Hepatocyte (in vitro differentiated cells): ENCODE measurements around the gene SLC25A25. TPM values are rescaled to one million over a fixed set of nuclear protein-coding genes. Genes with fewer than 3 reads are reported as not detected.
A peak's percentile ranks its signal among the peaks of the same experiment; 100 is the strongest.

Experiments used
- DNase-seq: peaks from one replicate; pipeline ENCODE4 v3.0.0-alpha.2; 2016; ENCODE audit warnings: low spot score
- H2AFZ ChIP-seq: fragments of 200-600 bp; sonication (generic); 2 replicates; pipeline ENCODE4 v1.6.0; 2016; ENCODE audit warnings: antibody characterized with exemption, mild to moderate bottlenecking
- H3K27ac ChIP-seq: fragments of 200-600 bp; sonication (generic); 2 replicates; pipeline ENCODE4 v1.5.1; 2016; ENCODE audit warnings: mild to moderate bottlenecking
- H3K27me3 ChIP-seq: fragments of 200-600 bp; sonication (generic); 2 replicates; pipeline ENCODE4 v1.6.1; 2016
- H3K36me3 ChIP-seq: fragments of 200-600 bp; sonication (generic); replicated peaks from 2 replicates; pipeline ENCODE4 v1.5.1; 2016; ENCODE audit warnings: low read depth; ENCODE audit not compliant: insufficient read depth
- H3K4me1 ChIP-seq: fragments of 200-600 bp; sonication (generic); 2 replicates; pipeline ENCODE4 v1.5.1; 2016; ENCODE audit warnings: mild to moderate bottlenecking, moderate library complexity; ENCODE audit not compliant: insufficient read depth
- H3K4me2 ChIP-seq: fragments of 200-600 bp; sonication (generic); 2 replicates; pipeline ENCODE4 v1.6.0; 2016
- H3K4me3 ChIP-seq: fragments of 200-600 bp; sonication (generic); 2 replicates; pipeline ENCODE4 v1.5.1; 2016; ENCODE audit warnings: mild to moderate bottlenecking
- H3K79me2 ChIP-seq: fragments of 200-600 bp; sonication (generic); 2 replicates; pipeline ENCODE4 v1.6.0; 2017; ENCODE audit warnings: mild to moderate bottlenecking
- H3K9me2 ChIP-seq: fragments of 200-600 bp; sonication (generic); replicated peaks from 2 replicates; pipeline ENCODE4 v1.6.0; 2017; ENCODE audit warnings: mild to moderate bottlenecking; ENCODE audit not compliant: insufficient read depth
- H3K9me3 ChIP-seq: fragments of 200-600 bp; sonication (generic); 2 replicates; pipeline ENCODE4 v1.5.1; 2016; ENCODE audit warnings: low read depth, mild to moderate bottlenecking
- H4K20me1 ChIP-seq: fragments of 200-600 bp; sonication (generic); 2 replicates; pipeline ENCODE4 v1.6.0; 2016; ENCODE audit warnings: mild to moderate bottlenecking; ENCODE audit not compliant: insufficient read depth, poor library complexity, severe bottlenecking
- EZH2 ChIP-seq: fragments of 200-600 bp; sonication (generic); IDR thresholded peaks from 2 replicates; pipeline ENCODE4 v1.6.1; 2016; ENCODE audit warnings: antibody characterized with exemption, mild to moderate bottlenecking, borderline replicate concordance
- EZH2phosphoT487 ChIP-seq: fragments of 200-600 bp; sonication (generic); IDR thresholded peaks from one replicate; pipeline ENCODE4 v1.6.1; 2018; ENCODE audit warnings: antibody characterized with exemption, mild to moderate bottlenecking, low read depth, moderate library complexity; ENCODE audit not compliant: unreplicated experiment, severe bottlenecking
- WGBS: methylation state at CpG from one replicate; pipeline ENCODE4 v1.1.6; 2016; ENCODE audit warnings: low lambda C conversion rate; ENCODE audit errors: missing lambda C conversion rate; 5-methylcytosine and 5-hydroxymethylcytosine counted together
- polyA plus RNA-seq: library from polyadenylated mRNA; unstranded; fragments of >200 nt; fragmentation: Nextera tagmentation; extraction: Ambion mirVana; gene quantifications from 2 replicates; pipeline ENCODE4 v1.2.1, GENCODE V29; 2016
- total RNA-seq: library from RNA; depleted of rRNA; stranded (reverse); fragments of >200 nt; gene quantifications from 2 replicates; pipeline ENCODE4 v1.2.3, GENCODE V29; 2014
- TF ChIP-seq, protein P1 (sequence below): fragments of 200-600 bp; sonication (generic); IDR thresholded peaks from 2 replicates; pipeline ENCODE4 v1.5.1; 2016; ENCODE audit warnings: antibody characterized with exemption, mild to moderate bottlenecking; ENCODE audit not compliant: poor library complexity

SLC25A25 gene
- total and polyA plus RNA-seq, 2 experiments from 2014 or later, result 51.0 to 62.3 TPM

DNA sequence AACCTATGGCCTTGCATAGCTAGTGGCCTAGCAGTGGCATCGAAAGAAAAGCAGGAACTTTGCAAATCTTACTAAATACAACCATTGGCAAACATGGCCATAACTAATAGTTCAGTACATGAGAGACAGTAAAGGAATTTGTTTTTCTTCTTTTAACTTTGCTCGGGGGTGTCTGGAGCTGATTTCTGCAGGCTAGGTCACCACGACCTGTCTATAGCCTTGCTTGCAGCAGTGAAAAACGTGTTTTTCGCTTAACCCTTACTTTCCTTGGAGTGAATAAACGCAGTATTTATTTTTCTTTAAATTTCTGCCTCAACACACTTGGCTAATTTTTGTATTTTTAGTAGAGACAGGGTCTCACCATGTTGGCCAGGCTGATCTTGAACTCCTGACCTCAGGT is 20.8 kb upstream of the SLC25A25 start:
- Histone ChIP-seq H3K36me3 (no peaks in the 10 kb centered on the region), H3K9me3 (no peaks in the 10 kb centered on the region), H4K20me1 (no peaks in the 10 kb centered on the region), H3K27me3 (no peaks in the 10 kb centered on the region), H3K4me2 (no peak overlapping the region), H3K4me1 (peaks cover 26% of the 10 kb centered on the region), H2AFZ (no peak overlapping the region), H3K79me2 (no peaks in the 10 kb centered on the region), H3K27ac (no peak overlapping the region), H3K9me2 (no peaks in the 10 kb centered on the region), H3K4me3 (no peak overlapping the region)
- WGBS, result 80% methylated on average over 6 of the region's 6 CpGs
- DNase-seq, result no peak
- TF ChIP-seq EZH2phosphoT487, result no peak
- TF ChIP-seq, protein P1, sequence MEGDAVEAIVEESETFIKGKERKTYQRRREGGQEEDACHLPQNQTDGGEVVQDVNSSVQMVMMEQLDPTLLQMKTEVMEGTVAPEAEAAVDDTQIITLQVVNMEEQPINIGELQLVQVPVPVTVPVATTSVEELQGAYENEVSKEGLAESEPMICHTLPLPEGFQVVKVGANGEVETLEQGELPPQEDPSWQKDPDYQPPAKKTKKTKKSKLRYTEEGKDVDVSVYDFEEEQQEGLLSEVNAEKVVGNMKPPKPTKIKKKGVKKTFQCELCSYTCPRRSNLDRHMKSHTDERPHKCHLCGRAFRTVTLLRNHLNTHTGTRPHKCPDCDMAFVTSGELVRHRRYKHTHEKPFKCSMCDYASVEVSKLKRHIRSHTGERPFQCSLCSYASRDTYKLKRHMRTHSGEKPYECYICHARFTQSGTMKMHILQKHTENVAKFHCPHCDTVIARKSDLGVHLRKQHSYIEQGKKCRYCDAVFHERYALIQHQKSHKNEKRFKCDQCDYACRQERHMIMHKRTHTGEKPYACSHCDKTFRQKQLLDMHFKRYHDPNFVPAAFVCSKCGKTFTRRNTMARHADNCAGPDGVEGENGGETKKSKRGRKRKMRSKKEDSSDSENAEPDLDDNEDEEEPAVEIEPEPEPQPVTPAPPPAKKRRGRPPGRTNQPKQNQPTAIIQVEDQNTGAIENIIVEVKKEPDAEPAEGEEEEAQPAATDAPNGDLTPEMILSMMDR, result no peak

DNA sequence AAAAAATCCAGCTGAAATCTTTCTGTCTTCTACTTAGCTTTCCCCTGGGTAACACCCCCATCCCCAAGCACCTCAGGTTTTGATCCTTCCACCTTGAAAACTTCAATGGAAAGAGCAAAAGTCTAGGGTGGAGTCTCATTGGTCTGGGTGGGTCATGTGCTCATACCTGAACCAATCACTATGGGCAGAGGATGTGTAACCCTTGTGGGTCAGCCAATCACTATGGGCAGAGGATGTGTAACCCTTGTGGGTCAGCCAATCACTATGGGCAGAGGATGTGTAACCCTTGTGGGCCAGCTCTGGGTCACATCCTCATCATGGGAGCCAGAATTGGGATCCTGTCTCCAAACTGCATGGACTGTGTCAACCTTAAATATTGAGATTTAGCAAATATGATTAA is 19.4 kb upstream of the SLC25A25 start:
- TF ChIP-seq, protein P1, result no peak
- TF ChIP-seq EZH2phosphoT487, result no peak
- Histone ChIP-seq H3K9me3 (no peaks in the 10 kb centered on the region), H3K9me2 (no peaks in the 10 kb centered on the region), H3K79me2 (no peaks in the 10 kb centered on the region), H3K4me2 (no peak overlapping the region), H3K4me3 (no peak overlapping the region), H3K27ac (no peak overlapping the region), H3K27me3 (no peaks in the 10 kb centered on the region), H2AFZ (no peak overlapping the region), H3K4me1 (peaks cover 30% of the 10 kb centered on the region), H4K20me1 (no peaks in the 10 kb centered on the region), H3K36me3 (no peaks in the 10 kb centered on the region)
- DNase-seq, result no peak

DNA sequence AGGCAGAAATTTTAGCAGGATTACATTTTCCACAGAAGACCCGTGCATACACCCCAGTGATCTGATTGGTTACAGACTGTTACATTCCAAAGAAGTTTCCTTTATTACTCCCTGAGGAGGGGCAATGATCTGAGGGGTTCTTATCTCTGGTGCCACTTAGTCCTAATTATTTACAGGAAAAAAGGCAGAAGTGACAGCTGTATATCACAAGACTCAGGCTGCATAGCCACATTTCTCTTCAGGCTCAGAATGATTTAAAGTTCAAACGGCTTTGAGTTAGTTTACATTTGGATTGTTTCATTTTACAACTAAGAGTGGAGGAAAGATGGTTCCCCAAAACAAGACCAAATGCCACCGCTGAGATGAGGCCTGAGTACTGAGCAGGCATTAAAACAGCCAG is 18.2 kb upstream of the SLC25A25 start:
- H3K79me2 ChIP-seq, result no peaks in the 10 kb centered on the region
- peak overlapping the region; percentile 3 for H3K4me2 ChIP-seq
- TF ChIP-seq EZH2phosphoT487, result no peak
- TF ChIP-seq, protein P1, result no peak
- no peak for TF ChIP-seq EZH2
- no peak overlapping the region for H2AFZ ChIP-seq
- H4K20me1 ChIP-seq, result no peaks in the 10 kb centered on the region
- H3K9me3 ChIP-seq, result no peaks in the 10 kb centered on the region
- peak overlapping the region; percentile 93 for H3K27ac ChIP-seq
- no peaks in the 10 kb centered on the region for H3K9me2 ChIP-seq
- no peak overlapping the region for H3K4me3 ChIP-seq
- DNase-seq, result peak; percentile 30
- H3K4me1 ChIP-seq, result peaks cover 27% of the 10 kb centered on the region
- no peaks in the 10 kb centered on the region for H3K27me3 ChIP-seq
- WGBS, result 15% methylated on average over 3 of the region's 3 CpGs
- no peaks in the 10 kb centered on the region for H3K36me3 ChIP-seq
